Smooth muscle cell (in vitro differentiated cells): ENCODE results near the gene KIAA0930. TPM values are rescaled to one million over a fixed set of nuclear protein-coding genes. Genes with fewer than 3 reads are reported as not detected.

Experiments used
- DNase-seq: peaks from one replicate; lab custom pipeline; 2025; ENCODE audit not compliant: unreplicated experiment; lab: John Stamatoyannopoulos, UW
- H2AFZ ChIP-seq: fragments of 200-600 bp; sonication (generic); 2 replicates; pipeline ENCODE4 v1.6.0; 2016; ENCODE audit warnings: antibody characterized with exemption, low read depth, mild to moderate bottlenecking
- H3F3A ChIP-seq: fragments of 200-600 bp; sonication (generic); 2 replicates; pipeline ENCODE4 v1.6.0; 2017; ENCODE audit warnings: antibody characterized with exemption, low read depth
- H3K27ac ChIP-seq: fragments of 200-600 bp; sonication (generic); 2 replicates; pipeline ENCODE4 v1.5.1; 2016; ENCODE audit warnings: low read depth, mild to moderate bottlenecking
- H3K27me3 ChIP-seq: fragments of 200-600 bp; sonication (generic); 2 replicates; pipeline ENCODE4 v1.6.1; 2016; ENCODE audit warnings: low read depth, mild to moderate bottlenecking
- H3K36me3 ChIP-seq: fragments of 200-600 bp; sonication (generic); 2 replicates; pipeline ENCODE4 v1.5.1; 2016; ENCODE audit warnings: low read depth
- H3K4me1 ChIP-seq: fragments of 200-600 bp; sonication (generic); 2 replicates; pipeline ENCODE4 v1.5.1; 2016; ENCODE audit warnings: low read depth
- H3K4me2 ChIP-seq: fragments of 200-600 bp; sonication (generic); 2 replicates; pipeline ENCODE4 v1.6.0; 2016; ENCODE audit warnings: mild to moderate bottlenecking
- H3K4me3 ChIP-seq: fragments of 200-600 bp; sonication (generic); 2 replicates; pipeline ENCODE4 v1.5.1; 2016; ENCODE audit warnings: mild to moderate bottlenecking
- H3K79me2 ChIP-seq: fragments of 200-600 bp; sonication (generic); 2 replicates; pipeline ENCODE4 v1.6.0; 2016; ENCODE audit warnings: low read depth, mild to moderate bottlenecking
- H3K9ac ChIP-seq: fragments of 200-600 bp; sonication (generic); 2 replicates; pipeline ENCODE4 v1.6.0; 2016; ENCODE audit warnings: low read depth
- H3K9me3 ChIP-seq: fragments of 200-600 bp; sonication (generic); replicated peaks from 2 replicates; pipeline ENCODE4 v1.5.1; 2016; ENCODE audit warnings: low read depth
- H4K20me1 ChIP-seq: fragments of 200-600 bp; sonication (generic); 2 replicates; pipeline ENCODE4 v1.6.0; 2016; ENCODE audit warnings: low read depth
- WGBS: methylation state at CpG from one replicate; pipeline ENCODE4 v1.1.7; 2016; ENCODE audit warnings: low lambda C conversion rate; 5-methylcytosine and 5-hydroxymethylcytosine counted together
- polyA plus RNA-seq: library from polyadenylated mRNA; unstranded; fragments of >200 nt; fragmentation: Nextera tagmentation; extraction: Ambion mirVana; gene quantifications from 2 replicates; pipeline ENCODE4 v1.2.1, GENCODE V29; 2016
- total RNA-seq: library from RNA; depleted of rRNA; stranded (reverse); fragments of >200 nt; gene quantifications from 2 replicates; pipeline ENCODE4 v1.2.3, GENCODE V29; 2014
- TF ChIP-seq, protein P1 (sequence below): fragments of 200-600 bp; sonication (generic); IDR thresholded peaks from 2 replicates; pipeline ENCODE4 v1.5.1; 2017; ENCODE audit warnings: borderline replicate concordance, mild to moderate bottlenecking, antibody characterized with exemption; ENCODE audit not compliant: insufficient read depth, poor library complexity, severe bottlenecking

KIAA0930 gene
- total and polyA plus RNA-seq, 2 experiments from 2014 or later, result 37.6 to 44.8 TPM

DNA sequence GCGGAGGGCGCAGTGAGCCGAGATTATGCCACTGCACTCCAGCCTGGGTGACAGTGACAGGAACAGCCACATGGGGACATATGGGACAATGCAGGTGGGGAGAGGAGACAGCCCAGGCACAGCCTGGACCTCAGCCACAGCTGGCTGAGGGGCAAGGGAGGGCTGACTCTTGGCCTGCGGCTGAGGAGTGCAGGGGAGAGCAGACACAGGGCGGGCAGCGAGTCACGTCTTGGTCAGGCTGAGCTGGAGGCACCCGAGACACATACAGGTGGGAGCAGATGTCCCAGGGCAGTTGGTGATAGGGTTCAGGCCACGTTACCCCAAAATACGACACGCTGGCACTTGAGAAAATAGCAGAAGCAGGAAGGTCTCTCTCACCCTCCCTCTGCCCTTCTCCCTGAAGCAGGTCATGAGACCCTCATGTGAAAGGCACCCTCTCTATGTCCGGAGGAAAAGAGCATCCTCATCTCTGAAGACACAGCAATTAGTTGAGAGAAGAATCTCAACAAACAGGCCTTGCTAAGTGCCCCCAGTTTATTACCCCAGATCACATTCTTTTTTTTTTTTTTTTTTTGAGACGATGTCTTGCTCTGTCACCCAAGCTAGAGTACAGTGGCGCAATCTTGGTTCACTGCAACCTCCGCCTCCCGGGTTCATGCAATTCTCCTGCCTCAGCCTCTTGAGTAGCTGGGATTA, 10.5 kb downstream of the KIAA0930 start:
- peaks cover 13% of the 10 kb centered on the region for H3K79me2 ChIP-seq
- H3K9ac ChIP-seq, result no peak overlapping the region
- WGBS, result 88% methylated on average over 16 of the region's 16 CpGs
- TF ChIP-seq, protein P1, sequence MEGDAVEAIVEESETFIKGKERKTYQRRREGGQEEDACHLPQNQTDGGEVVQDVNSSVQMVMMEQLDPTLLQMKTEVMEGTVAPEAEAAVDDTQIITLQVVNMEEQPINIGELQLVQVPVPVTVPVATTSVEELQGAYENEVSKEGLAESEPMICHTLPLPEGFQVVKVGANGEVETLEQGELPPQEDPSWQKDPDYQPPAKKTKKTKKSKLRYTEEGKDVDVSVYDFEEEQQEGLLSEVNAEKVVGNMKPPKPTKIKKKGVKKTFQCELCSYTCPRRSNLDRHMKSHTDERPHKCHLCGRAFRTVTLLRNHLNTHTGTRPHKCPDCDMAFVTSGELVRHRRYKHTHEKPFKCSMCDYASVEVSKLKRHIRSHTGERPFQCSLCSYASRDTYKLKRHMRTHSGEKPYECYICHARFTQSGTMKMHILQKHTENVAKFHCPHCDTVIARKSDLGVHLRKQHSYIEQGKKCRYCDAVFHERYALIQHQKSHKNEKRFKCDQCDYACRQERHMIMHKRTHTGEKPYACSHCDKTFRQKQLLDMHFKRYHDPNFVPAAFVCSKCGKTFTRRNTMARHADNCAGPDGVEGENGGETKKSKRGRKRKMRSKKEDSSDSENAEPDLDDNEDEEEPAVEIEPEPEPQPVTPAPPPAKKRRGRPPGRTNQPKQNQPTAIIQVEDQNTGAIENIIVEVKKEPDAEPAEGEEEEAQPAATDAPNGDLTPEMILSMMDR, result no peak
- no peak overlapping the region for H3K4me3 ChIP-seq
- H3K27me3 ChIP-seq, result no peaks in the 10 kb centered on the region
- no peaks in the 10 kb centered on the region for H3F3A ChIP-seq
- H3K9me3 ChIP-seq, result no peaks in the 10 kb centered on the region
- DNase-seq, result no peak
- no peak overlapping the region for H3K27ac ChIP-seq
- H3K4me2 ChIP-seq, result no peak overlapping the region
- peaks cover 65% of the 10 kb centered on the region for H4K20me1 ChIP-seq
- no peaks in the 10 kb centered on the region for H3K36me3 ChIP-seq
- H3K4me1 ChIP-seq, result no peaks in the 10 kb centered on the region
- H2AFZ ChIP-seq, result no peak overlapping the region

DNA sequence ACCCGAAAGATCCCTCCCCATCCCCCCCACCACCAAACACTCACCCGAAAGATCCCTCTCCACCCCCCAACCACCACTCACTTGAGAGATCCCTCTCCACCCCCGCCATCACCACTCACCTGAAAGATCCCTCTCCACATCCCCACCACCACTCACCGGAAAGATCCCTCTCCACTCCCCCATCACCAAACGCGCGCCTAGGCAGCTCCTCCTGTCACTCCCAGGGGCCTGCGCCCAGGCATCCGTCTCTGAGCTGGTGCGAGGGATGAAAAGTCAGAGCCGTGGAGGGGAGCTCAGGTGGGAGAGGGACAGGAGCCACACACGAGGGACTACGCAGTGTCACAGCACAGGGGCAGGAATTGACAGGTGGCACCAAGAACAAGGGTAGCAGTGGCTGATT, 11.5 kb downstream of the KIAA0930 start:
- Histone ChIP-seq H3K27ac (no peak overlapping the region), H3K4me1 (no peaks in the 10 kb centered on the region), H3K36me3 (no peaks in the 10 kb centered on the region), H3K4me3 (no peak overlapping the region), H3F3A (no peaks in the 10 kb centered on the region), H3K4me2 (no peak overlapping the region), H3K9me3 (no peaks in the 10 kb centered on the region), H3K79me2 (peaks cover 18% of the 10 kb centered on the region), H3K27me3 (no peaks in the 10 kb centered on the region), H3K9ac (no peak overlapping the region), H4K20me1 (peaks cover 67% of the 10 kb centered on the region), H2AFZ (no peak overlapping the region)
- TF ChIP-seq, protein P1, result no peak
- WGBS, result 93% methylated on average over 9 of the region's 13 CpGs
- no peak for DNase-seq

DNA sequence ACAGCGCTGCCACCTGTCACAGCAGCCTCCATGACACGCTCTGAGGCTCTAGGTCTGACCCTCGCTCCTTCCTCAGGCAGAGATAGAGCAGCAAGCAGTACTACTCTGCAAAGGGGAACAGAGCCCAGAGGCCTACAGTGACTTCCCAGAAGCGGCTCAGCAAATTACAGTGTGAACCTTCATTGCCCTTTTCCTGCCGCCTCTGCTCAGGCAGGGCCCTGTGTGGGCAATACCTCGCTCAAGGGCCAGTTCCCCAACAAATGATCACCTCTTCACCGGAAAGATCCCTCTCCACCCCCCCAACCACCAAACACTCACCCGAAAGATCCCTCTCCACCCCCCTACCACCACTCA, 12.3 kb downstream of the KIAA0930 start:
- Histone ChIP-seq H4K20me1 (peaks cover 67% of the 10 kb centered on the region), H3K9ac (no peak overlapping the region), H3K27me3 (no peaks in the 10 kb centered on the region), H3K4me2 (no peak overlapping the region), H3K9me3 (no peaks in the 10 kb centered on the region), H3K36me3 (no peaks in the 10 kb centered on the region), H3K27ac (no peak overlapping the region), H3K79me2 (peaks cover 24% of the 10 kb centered on the region), H3K4me3 (no peak overlapping the region), H3K4me1 (no peaks in the 10 kb centered on the region), H3F3A (no peaks in the 10 kb centered on the region), H2AFZ (no peak overlapping the region)
- TF ChIP-seq, protein P1, result no peak
- no peak for DNase-seq
- WGBS, result 97% methylated on average over 7 of the region's 8 CpGs
